ENCODE measurements around the gene CITED2.
"Not testable (repeated sequence)": the region's sequence is repeated elsewhere in the genome, so short reads cannot be mapped to it uniquely, and the experiment has no call there.

CITED2 gene

GRCh38 chr6:139364302-139364981 lies 10.0 kb downstream of the CITED2 start:
- DNase-seq = peak; percentile 46 to 73

DNA sequence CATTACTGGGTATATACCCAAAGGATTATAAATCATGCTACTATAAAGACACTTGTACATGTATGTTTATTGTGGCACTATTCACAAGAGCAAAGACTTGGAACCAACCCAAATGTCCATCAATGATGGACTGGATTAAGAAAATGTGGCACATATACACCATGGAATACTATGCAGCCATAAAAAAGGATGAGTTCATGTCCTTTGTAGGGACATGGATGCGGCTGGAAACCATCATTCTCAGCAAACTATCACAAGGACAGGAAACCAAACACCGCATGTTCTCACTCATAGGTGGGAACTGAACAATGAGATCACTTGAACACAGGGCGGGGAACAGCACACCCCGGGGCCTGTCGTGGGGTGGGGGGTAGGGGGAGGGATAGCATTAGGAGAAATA lies 10.7 kb downstream of the CITED2 start:
- DNase-seq = not testable (repeated sequence)

DNA sequence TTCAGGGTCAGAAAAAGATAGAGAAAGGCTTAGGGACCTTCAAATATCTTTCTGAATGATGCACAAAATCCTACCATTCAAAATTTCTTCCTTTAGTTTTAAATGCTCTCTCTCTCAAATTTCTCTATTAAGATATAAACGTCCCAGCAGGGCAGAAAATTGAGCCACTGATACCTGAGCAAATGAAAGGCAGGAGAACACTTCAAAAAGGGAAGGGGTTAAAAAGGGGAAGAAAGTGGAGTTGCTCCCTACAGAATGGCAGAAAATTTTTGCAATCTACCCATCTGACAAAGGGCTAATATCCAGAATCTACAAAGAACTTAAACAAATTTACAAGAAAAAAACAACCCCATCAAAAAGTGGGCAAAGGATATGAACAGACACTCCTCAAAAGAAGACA lies 11.3 kb downstream of the CITED2 start:
- DNase-seq = not testable (repeated sequence)

- DNase-seq = peak in 1 of 2 donors; percentile 25
Measured at GRCh38 chr6:139361211-139361610, 13.2 kb downstream of the CITED2 start.

- no peak for DNase-seq
Measured at GRCh38 chr6:139356924-139357323, 17.5 kb downstream of the CITED2 start.

DNA sequence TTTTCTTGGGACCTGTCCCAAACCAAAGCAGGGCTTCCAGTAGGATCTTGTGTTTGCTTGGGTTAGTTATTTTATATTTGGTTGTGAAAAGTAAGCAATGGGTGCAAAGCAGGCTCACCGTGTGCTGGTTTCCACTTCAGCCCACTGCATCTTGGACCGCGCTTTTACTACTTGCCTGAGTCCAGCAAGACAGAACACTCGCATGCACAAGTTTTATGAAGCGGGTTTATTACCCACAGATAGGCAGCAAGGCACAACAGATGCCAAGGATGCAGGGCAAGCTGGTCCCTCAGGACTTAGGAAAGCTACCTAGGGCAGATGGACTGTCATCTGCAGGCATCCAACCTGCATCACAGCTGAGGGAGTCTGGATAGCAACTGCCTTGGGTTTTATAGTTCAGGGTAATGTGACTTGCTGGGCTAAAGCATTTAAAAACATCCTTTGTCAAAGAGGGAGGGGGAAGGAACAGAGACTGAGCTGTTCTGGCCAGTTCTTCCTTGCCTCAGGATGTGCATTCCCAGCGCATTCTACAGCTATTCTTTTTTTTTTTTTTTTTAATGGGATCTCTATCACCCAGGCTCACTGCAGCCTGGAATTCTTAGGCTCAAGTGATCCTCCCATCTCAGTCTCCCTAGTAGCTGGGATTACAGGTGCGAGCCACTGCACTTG lies 18.5 kb downstream of the CITED2 start:
- DNase-seq = no peak

GRCh38 chr6:139355172-139355571 lies 19.3 kb downstream of the CITED2 start:
- DNase-seq = no peak

DNA sequence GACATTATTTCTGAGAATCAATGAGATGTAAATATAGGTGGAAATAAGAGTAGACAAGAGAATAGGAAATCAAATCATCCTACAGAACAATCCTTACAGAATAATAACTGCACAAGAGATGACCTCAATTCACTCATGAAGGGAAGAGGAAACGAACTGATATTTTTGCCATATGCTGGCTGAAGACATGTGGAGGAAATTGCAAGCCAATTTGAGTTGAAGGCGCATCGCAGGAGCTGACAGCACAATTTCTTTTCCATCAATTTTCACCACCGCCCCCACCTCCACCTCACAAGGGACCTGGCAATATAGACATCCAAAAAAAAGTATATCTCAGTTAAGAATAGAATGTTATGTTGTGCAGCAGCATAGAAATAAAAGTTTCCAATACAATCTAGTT lies 20.3 kb downstream of the CITED2 start:
- no peak for DNase-seq

DNA sequence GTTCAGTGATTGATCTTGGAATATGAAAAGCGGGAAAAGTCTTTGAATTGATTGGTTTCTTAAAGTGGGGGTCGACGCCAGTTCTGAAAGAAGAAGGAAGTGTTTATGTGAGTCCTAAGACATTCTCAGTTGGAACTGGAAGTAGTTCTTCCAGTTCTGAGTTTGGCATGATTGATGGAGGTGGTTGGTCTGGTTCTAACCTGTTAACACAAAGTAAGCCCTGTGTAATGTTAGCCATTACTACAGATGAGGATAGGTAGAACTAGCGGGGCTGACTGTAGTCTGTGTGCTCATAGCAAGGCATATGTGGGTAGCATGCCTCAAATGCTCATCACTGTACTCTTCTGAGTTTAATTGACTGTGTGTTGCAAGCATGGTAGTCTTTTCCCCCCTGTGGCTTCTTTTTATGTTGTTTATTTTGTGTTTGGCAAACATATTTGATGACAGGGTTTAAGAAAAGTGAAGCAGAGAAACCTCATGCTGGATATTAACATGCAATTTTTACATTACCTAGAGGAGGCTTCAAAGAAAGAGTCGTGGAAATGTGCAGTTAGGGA lies 24.9 kb downstream of the CITED2 start:
- DNase-seq = no peak

GRCh38 chr6:139346392-139346791 lies 28.1 kb downstream of the CITED2 start:
- no peak for DNase-seq

DNA sequence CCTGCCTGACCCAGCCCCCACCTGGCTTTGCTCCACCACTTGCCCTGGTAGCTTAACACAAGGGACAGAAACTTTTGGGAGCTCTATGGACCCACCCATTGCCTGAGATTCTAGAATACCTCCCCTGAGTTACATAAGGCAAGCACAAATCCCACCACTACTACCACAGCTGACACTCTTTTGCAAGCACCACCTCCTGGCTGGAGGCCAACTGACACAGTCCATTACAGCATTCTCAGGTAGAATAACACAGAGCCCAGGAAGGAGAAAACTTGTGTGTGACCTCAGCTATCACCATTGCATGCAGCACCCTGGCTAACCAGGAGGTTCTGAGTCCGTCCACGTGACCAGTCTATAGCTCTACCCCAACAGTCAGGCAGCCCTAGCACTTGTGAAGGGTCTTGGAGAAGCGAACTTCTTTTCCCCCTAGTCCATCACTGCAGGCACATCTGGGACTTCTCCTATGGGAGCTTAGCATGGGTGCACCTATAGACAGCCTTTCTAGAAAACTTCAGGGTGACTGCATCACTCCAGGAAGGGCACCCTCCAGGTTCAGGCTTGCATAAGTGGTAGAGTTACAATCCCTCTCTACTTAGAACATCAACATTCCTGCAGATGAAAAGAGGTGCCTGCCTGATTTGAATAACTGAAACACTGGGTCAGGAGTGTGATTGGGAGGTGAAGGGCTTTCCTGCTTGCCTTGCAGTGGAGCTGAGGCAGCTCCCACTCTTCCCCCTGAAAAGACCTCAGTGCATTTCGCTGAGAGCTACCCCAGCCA lies 30.1 kb downstream of the CITED2 start:
- no peak for DNase-seq

GRCh38 chr6:139343052-139343750 lies 31.2 kb downstream of the CITED2 start:
- peak; percentile 36 to 69 for DNase-seq

DNA sequence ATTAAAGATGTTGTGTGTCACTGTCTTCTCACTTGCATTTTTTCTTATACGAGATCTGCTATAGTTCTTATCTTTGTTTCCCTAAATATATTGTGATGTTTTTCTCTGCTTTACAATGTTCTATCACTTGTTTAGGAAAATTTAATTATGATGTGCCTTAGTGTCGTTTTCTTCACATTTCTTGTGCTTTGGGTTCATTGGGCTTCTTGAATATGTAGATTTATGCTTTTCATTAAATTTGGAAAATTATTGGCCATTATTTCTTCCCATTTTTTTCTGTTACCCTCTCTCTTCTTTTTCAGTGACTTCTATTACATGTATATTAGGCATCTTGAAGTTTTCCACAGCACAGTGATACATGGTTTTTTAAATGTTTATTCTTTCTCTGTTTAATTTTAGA lies 33.4 kb downstream of the CITED2 start:
- no peak for DNase-seq

GRCh38 chr6:139338795-139339194 lies 35.7 kb downstream of the CITED2 start:
- peak; percentile 84 to 87 for DNase-seq

- peak; percentile 90 to 91 for DNase-seq
Measured at GRCh38 chr6:139337830-139338229, 36.6 kb downstream of the CITED2 start.

DNA sequence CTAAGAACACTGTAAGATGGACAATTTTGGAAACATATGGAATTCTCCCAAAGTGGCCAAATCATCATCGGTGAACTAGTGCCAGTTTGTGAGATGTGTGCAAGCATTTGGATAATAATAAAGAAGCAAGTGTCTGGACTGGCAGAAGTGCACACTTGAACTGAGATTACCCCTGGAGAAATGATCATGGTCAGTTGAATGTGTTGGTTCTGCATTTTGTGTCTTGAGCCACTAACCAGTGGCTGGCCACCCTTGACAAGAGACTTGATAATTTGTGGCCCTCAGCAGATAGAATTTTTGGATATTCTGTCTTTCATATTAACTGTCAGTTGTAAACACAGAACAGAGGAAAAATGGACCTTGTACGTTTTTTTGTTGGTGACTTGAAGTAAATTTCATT lies 37.4 kb downstream of the CITED2 start:
- peak; percentile 42 to 55 for DNase-seq

DNA sequence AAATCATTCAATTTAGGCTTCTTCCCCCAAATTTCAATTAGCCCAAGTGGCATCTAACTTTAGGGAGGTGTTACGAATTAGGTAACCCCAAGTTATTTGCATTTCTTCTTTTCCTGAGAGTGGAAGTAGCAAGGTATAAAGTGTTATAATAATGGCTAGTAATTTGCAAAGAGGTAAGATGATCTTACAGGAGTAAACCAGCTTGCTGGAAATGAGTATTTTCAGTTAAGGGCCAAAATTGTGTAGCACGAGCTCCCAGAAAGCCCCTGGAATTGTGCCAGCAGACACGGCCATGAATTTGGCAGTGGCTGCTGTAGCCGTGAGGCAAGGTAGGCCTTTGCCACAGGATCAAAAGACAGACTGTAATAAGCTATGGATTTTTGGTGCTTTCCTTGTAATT lies 38.0 kb downstream of the CITED2 start:
- peak in 1 of 2 donors; percentile 45 for DNase-seq

- DNase-seq = no peak
Measured at GRCh38 chr6:139335447-139336210, 38.8 kb downstream of the CITED2 start.

- peak; percentile 77 to 89 for DNase-seq
Measured at GRCh38 chr6:139334806-139335446, 39.5 kb downstream of the CITED2 start.

- no peak for DNase-seq
Measured at GRCh38 chr6:139330826-139331500, 43.5 kb downstream of the CITED2 start.

DNA sequence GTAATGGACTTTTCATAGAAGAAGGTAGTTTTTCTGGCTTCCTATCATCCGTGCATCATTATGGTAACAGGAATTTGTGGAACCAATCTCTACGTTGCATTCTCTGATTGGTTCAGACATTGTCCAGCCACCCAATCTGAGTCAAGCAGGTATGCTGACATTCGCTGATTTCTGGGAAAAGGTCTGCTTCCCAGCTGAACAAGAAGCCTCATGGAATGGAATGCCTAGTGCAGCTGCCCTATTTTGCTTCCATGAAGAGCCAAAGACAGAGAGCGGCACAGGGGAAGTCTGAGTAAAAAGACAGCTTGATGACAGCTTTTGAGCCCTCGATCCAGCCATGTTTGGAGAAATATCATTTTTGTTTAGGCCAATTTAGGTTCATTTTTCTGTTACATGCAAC lies 44.1 kb downstream of the CITED2 start:
- DNase-seq = no peak
